Stimulated activated CD8-positive, alpha-beta memory T cell treated with anti-CD3 and anti-CD28 coated beads, Interleukin-12 subunit alpha, Interleukin-12 subunit beta, amount 100 ng/mL, for 1 hour (primary cell): Measurements from ENCODE around the gene PPP4R3C.
"Not testable (repeated sequence)": the region's sequence is repeated elsewhere in the genome, so short reads cannot be mapped to it uniquely, and the experiment has no call there.

Experiments
- DNase-seq: peaks from one replicate; pipeline ENCODE4 v3.0.0-alpha.2; 2020; ENCODE audit warnings: low read depth

PPP4R3C gene

GRCh38 chrX:27463187-27463586 is at the start of gene PPP4R3C:
TSS of gene PPP4R3C (minus strand) at chrX:27463341. CDS start at chrX:27463296, 45 bp downstream.
- no peak for DNase-seq

GRCh38 chrX:27491397-27491796 is 28.3 kb upstream of the PPP4R3C start:
- no peak for DNase-seq

GRCh38 chrX:27466051-27466450 is 2.9 kb upstream of the PPP4R3C start:
- DNase-seq = no peak

- DNase-seq = no peak
Observed at GRCh38 chrX:27465036-27465435, 1.9 kb upstream of the PPP4R3C start.

GRCh38 chrX:27459129-27459528 is 4.0 kb downstream of the PPP4R3C start:
- DNase-seq = not testable (repeated sequence)

- DNase-seq = not testable (repeated sequence)
Observed at GRCh38 chrX:27458544-27458943, 4.6 kb downstream of the PPP4R3C start.

- DNase-seq = no peak
Observed at GRCh38 chrX:27451324-27451723, 11.8 kb downstream of the PPP4R3C start.

GRCh38 chrX:27446423-27446822 is 16.7 kb downstream of the PPP4R3C start:
- no peak for DNase-seq

GRCh38 chrX:27445438-27445837 is 17.7 kb downstream of the PPP4R3C start:
- DNase-seq = no peak

- DNase-seq = no peak
Observed at GRCh38 chrX:27444093-27444908, 18.8 kb downstream of the PPP4R3C start.

- DNase-seq = not testable (repeated sequence)
Observed at GRCh38 chrX:27442392-27442791, 20.7 kb downstream of the PPP4R3C start.

- no peak for DNase-seq
Observed at GRCh38 chrX:27439771-27440170, 23.4 kb downstream of the PPP4R3C start.

- DNase-seq = no peak
Observed at GRCh38 chrX:27438937-27439336, 24.2 kb downstream of the PPP4R3C start.

- no peak for DNase-seq
Observed at GRCh38 chrX:27435031-27435430, 28.1 kb downstream of the PPP4R3C start.
